Esophagus squamous epithelium (tissue), 5 donors: ENCODE results near the gene RAB8A. TPM values are rescaled to one million over a fixed set of nuclear protein-coding genes. Genes with fewer than 3 reads are reported as not detected.

Experiments used
- DNase-seq: peaks from one replicate; lab custom pipeline; 2025; lab: John Stamatoyannopoulos, UW
- H3K27ac ChIP-seq, 4 donors: fragments of 200-600 bp; sonication (generic); one replicate each; pipeline ENCODE4 v1.5.1; 2016 to 2019; ENCODE audit warnings: mild to moderate bottlenecking in 1 of 4
- H3K27me3 ChIP-seq, 4 donors: fragments of 200-600 bp; sonication (generic); 1 replicate in 3 of 4; 2 replicates in 1 of 4; pipeline versions ENCODE4 v1.5.1 to v1.6.0; 2017 to 2021; ENCODE audit warnings: antibody characterized with exemption in 1 of 4
- H3K36me3 ChIP-seq, 3 donors: fragments of 200-600 bp; sonication (generic); one replicate each; pipeline ENCODE4 v1.5.1; 2016 to 2019
- H3K4me1 ChIP-seq, 3 donors: fragments of 200-600 bp; sonication (generic); one replicate each; pipeline ENCODE4 v1.5.1; 2017 to 2019
- H3K4me3 ChIP-seq, 4 donors: fragments of 200-600 bp; sonication (generic); 1 replicate in 3 of 4; 2 replicates in 1 of 4; pipeline ENCODE4 v1.5.1; 2016 to 2019; ENCODE audit warnings: mild to moderate bottlenecking in 2 of 4, moderate library complexity in 1 of 4
- H3K9me3 ChIP-seq, 3 donors: fragments of 200-600 bp; sonication (generic); one replicate each; pipeline ENCODE4 v1.5.1; 2016 to 2019
- CTCF ChIP-seq, 6 experiments: fragments of 450-650 bp in 4 of 6; fragments of 200-600 bp in 2 of 6; sonication (generic) in 2 of 6; IDR thresholded peaks; one replicate each; pipeline ENCODE4 v1.5.1; 2016 to 2019; ENCODE audit warnings: antibody characterized with exemption in 6 of 6, mild to moderate bottlenecking in 4 of 6, moderate library complexity in 4 of 6
- POLR2A ChIP-seq, 4 donors: fragments of 450-650 bp; IDR thresholded peaks; one replicate each; pipeline ENCODE4 v1.6.1; 2017; ENCODE audit warnings: antibody characterized with exemption in 4 of 4, mild to moderate bottlenecking in 4 of 4, moderate library complexity in 3 of 4
- WGBS, 2 donors: methylation state at CpG; one replicate each; pipeline ENCODE4 v1.1.5; 2018; 5-methylcytosine and 5-hydroxymethylcytosine counted together
- intact Hi-C: fragments of 100-400 bp; cut with DNase I; formaldehyde crosslinking; loops from one replicate; pipeline ENCODE4 v1.15.0; 2022
- total RNA-seq, 4 donors: library from RNA; depleted of rRNA; stranded (reverse); fragments of >200 nt; gene quantifications; one replicate each; pipeline ENCODE4 v1.1.0, GENCODE V29; 2016
- donor health status: DM: yes; HTN: yes; CAD: no.

The RAB8A gene
- total RNA-seq, 4 donors from 2014 or later: 39.5 to 70.9 (median 46.4) TPM

GRCh38 chr19:16066611-16067104 lies 45.0 kb upstream of the RAB8A start:
- WGBS, 2 donors: 24 to 47% methylated on average over 3 to 4 of the region's 6 CpGs
- H3K4me1 ChIP-seq: peaks cover 15 to 74% (median 48%) of the 10 kb centered on the region in 3 donors
- H3K9me3 ChIP-seq: no peaks in the 10 kb centered on the region
- H3K27me3 ChIP-seq: no peaks in the 10 kb centered on the region
- no peak for DNase-seq
- intact Hi-C loops: loop anchor here (10.0 kb wide), 1 partner anchor 48 kb away; the partner anchor contains the start of gene RAB8A
- peak overlapping the region; percentile 88 to 99 (median 98) for H3K27ac ChIP-seq
- H3K4me3 ChIP-seq: peak overlapping the region in 3 of 4 donors; percentile 72 to 95 (median 75)
- TF ChIP-seq CTCF (IDR thresholded peaks at IDR 0.05) (peak in 4 of 6 experiments; percentile 9 to 51 (median 34)), POLR2A (IDR thresholded peaks at IDR 0.05) (no peak)
- H3K36me3 ChIP-seq: peaks cover 0 to 8% (median 0%) of the 10 kb centered on the region in 3 donors

- no peak for DNase-seq
- peaks cover 21 to 81% (median 55%) of the 10 kb centered on the region in 3 donors for H3K4me1 ChIP-seq
- 39 to 48% methylated on average over 16 to 17 of the region's 40 CpGs for WGBS, 2 donors
- peak in 2 of 4 donors; percentile 88 to 90 for TF ChIP-seq POLR2A (IDR thresholded peaks at IDR 0.05)
- no peak for TF ChIP-seq CTCF (IDR thresholded peaks at IDR 0.05)
- intact Hi-C loops: loop anchor here (10.0 kb wide), 1 partner anchor 47 kb away; the partner anchor contains the start of gene RAB8A
- no peaks in the 10 kb centered on the region for H3K9me3 ChIP-seq
- H3K36me3 ChIP-seq: peaks cover 0 to 9% (median 0%) of the 10 kb centered on the region in 3 donors
- H3K27me3 ChIP-seq: no peaks in the 10 kb centered on the region
- peak overlapping the region; percentile 72 to 95 (median 74) for H3K4me3 ChIP-seq
- H3K27ac ChIP-seq: peak overlapping the region; percentile 88 to 99 (median 98)
Observed at GRCh38 chr19:16067205-16067938, 44.3 kb upstream of the RAB8A start.

- Histone ChIP-seq H3K9me3 (no peaks in the 10 kb centered on the region), H3K27me3 (no peaks in the 10 kb centered on the region), H3K27ac (peak overlapping the region; percentile 88 to 99 (median 98)), H3K4me3 (peak overlapping the region; percentile 72 to 95 (median 74)), H3K36me3 (peaks cover 0 to 18% (median 0%) of the 10 kb centered on the region in 3 donors), H3K4me1 (peaks cover 21 to 86% (median 54%) of the 10 kb centered on the region in 3 donors)
- intact Hi-C loops: loop anchor here (10.0 kb wide), 1 partner anchor 46 kb away; the partner anchor contains the start of gene RAB8A
- TF ChIP-seq CTCF (IDR thresholded peaks at IDR 0.05) (no peak), POLR2A (IDR thresholded peaks at IDR 0.05) (no peak)
- no peak for DNase-seq
- 41 to 42% methylated on average over 10 of the region's 10 CpGs for WGBS, 2 donors
Observed at GRCh38 chr19:16068696-16069259, 42.9 kb upstream of the RAB8A start.

GRCh38 chr19:16069813-16070365 lies 41.8 kb upstream of the RAB8A start:
- TF ChIP-seq CTCF (IDR thresholded peaks at IDR 0.05): no peak
- TF ChIP-seq POLR2A (IDR thresholded peaks at IDR 0.05): no peak
- H3K27ac ChIP-seq: peak overlapping the region; percentile 88 to 99 (median 98)
- 47 to 56% methylated on average over 8 to 9 of the region's 10 CpGs for WGBS, 2 donors
- intact Hi-C loops: loop anchor here (10.0 kb wide), 1 partner anchor 45 kb away; the partner anchor contains the start of gene RAB8A
- DNase-seq: no peak
- H3K36me3 ChIP-seq: peaks cover 0 to 27% (median 0%) of the 10 kb centered on the region in 3 donors
- H3K27me3 ChIP-seq: no peaks in the 10 kb centered on the region
- H3K4me3 ChIP-seq: peak overlapping the region; percentile 72 to 95 (median 74)
- H3K4me1 ChIP-seq: peaks cover 21 to 86% (median 43%) of the 10 kb centered on the region in 3 donors
- no peaks in the 10 kb centered on the region for H3K9me3 ChIP-seq
